NCI-H146 treated with DMSO at 0.1 percent for 48 hours (cell line): ENCODE measurements around the gene CD8B2.
"Not testable (repeated sequence)": the region's sequence is repeated elsewhere in the genome, so short reads cannot be mapped to it uniquely, and the experiment has no call there.

Source experiments
- DNase-seq: peaks from one replicate; lab custom pipeline; 2025; ENCODE audit not compliant: unreplicated experiment; lab: John Stamatoyannopoulos, UW

Gene CD8B2

GRCh38 chr2:106547164-106547903 lies 60.2 kb downstream of the CD8B2 start:
- no peak for DNase-seq

- DNase-seq, result no peak
Observed at GRCh38 chr2:106551417-106552130, 64.4 kb downstream of the CD8B2 start.

- no peak for DNase-seq
Observed at GRCh38 chr2:106552921-106553320, 65.8 kb downstream of the CD8B2 start.

GRCh38 chr2:106553321-106553720 lies 66.2 kb downstream of the CD8B2 start:
- no peak for DNase-seq

GRCh38 chr2:106554411-106554810 lies 67.2 kb downstream of the CD8B2 start:
- DNase-seq, result no peak

GRCh38 chr2:106555053-106555452 lies 67.9 kb downstream of the CD8B2 start:
- no peak for DNase-seq

GRCh38 chr2:106559786-106560185 lies 72.6 kb downstream of the CD8B2 start:
- not testable (repeated sequence) for DNase-seq

GRCh38 chr2:106560773-106561172 lies 73.6 kb downstream of the CD8B2 start:
- no peak for DNase-seq

GRCh38 chr2:106561356-106561755 lies 74.2 kb downstream of the CD8B2 start:
- DNase-seq, result no peak

GRCh38 chr2:106561803-106562202 lies 74.6 kb downstream of the CD8B2 start:
- DNase-seq, result no peak

GRCh38 chr2:106562268-106563186 lies 75.4 kb downstream of the CD8B2 start:
- DNase-seq, result no peak

GRCh38 chr2:106563195-106563594 lies 76.0 kb downstream of the CD8B2 start:
- DNase-seq, result no peak

- DNase-seq, result no peak
Observed at GRCh38 chr2:106565599-106565998, 78.4 kb downstream of the CD8B2 start.

GRCh38 chr2:106566050-106566449 lies 78.9 kb downstream of the CD8B2 start:
- no peak for DNase-seq

GRCh38 chr2:106566484-106566883 lies 79.3 kb downstream of the CD8B2 start:
- DNase-seq, result not testable (repeated sequence)

- no peak for DNase-seq
Observed at GRCh38 chr2:106570316-106570715, 83.2 kb downstream of the CD8B2 start.
